Colon (tissue), 2 donors: ENCODE measurements around the gene EIPR1.

Experiments used
- FAIRE-seq: peaks from 2 replicates; lab custom pipeline; 2012; peaks lifted over from hg19 to GRCh38; lab: Jason Lieb, UNC
- donor health status: control.
- donor health status: control.

EIPR1 gene

GRCh38 chr2:3146772-3147650 is 230.6 kb downstream of the EIPR1 start:
- no peak for FAIRE-seq

GRCh38 chr2:3146175-3146574 is 231.4 kb downstream of the EIPR1 start:
- no peak for FAIRE-seq

- no peak for FAIRE-seq
Observed at GRCh38 chr2:3145471-3146021, 232.1 kb downstream of the EIPR1 start.

GRCh38 chr2:3144856-3145255 is 232.8 kb downstream of the EIPR1 start:
- FAIRE-seq: no peak

- FAIRE-seq: no peak
Observed at GRCh38 chr2:3143602-3144001, 234.0 kb downstream of the EIPR1 start.

- no peak for FAIRE-seq
Observed at GRCh38 chr2:3142961-3143571, 234.6 kb downstream of the EIPR1 start.

- no peak for FAIRE-seq
Observed at GRCh38 chr2:3142210-3142609, 235.4 kb downstream of the EIPR1 start.

- no peak for FAIRE-seq
Observed at GRCh38 chr2:3141696-3142095, 235.9 kb downstream of the EIPR1 start.

- FAIRE-seq: no peak
Observed at GRCh38 chr2:3139906-3140305, 237.7 kb downstream of the EIPR1 start.
